ENCODE results near the gene SLC17A2. TPM values are rescaled to one million over a fixed set of nuclear protein-coding genes. Genes with fewer than 3 reads are reported as not detected.

Gene SLC17A2
- total RNA-seq, 2 experiments from 2014 or later: not detected

DNA sequence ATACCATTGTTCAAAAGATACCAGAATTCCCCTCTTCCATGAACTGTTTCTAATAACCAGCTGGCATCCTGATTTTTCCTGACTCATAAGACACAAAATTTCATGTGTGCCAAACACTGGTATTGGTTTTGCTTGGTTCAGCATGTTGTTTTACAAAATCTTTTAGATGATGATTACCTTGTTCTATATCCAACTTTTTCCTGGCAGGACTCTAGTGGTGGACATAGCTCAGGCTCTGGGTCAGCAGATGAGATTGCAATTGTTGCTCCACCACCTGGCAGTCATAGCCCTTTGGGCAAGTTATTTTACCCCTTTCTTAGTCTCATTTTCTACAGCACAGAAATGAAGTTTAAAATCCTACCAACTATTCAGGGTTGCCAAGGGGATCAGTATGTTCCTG, 38.3 kb upstream of the SLC17A2 start:
- H3K4me1 ChIP-seq (ENCODE audit: insufficient read depth, low read length): peaks cover 43% of the 10 kb centered on the region

DNA sequence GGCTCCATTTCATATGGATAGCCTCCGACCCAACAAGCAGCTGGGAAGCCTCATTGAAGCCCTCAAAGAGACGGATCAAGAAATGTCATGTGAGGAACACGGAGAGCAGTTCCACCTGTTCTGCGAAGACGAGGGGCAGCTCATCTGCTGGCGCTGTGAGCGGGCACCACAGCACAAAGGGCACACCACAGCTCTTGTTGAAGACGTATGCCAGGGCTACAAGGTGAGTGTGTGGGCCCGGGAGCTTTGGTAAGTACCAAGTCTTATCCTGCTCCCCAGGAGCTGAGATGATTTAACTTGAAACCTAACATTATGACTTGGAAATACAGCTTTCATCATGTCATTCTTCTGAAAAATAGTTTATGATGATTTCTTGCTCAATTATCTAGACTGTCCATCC, 36.2 kb upstream of the SLC17A2 start:
- DNase-seq (no peak), ATAC-seq (ENCODE audit: poor library complexity) (no peak)
- Mint-ChIP-seq H3K27me3 (no peaks in the 10 kb centered on the region), H3K36me3 (ENCODE audit: low read depth) (peaks cover 86% of the 10 kb centered on the region), H3K4me3 (peak overlapping the region; percentile 77), H3K9me3 (no peaks in the 10 kb centered on the region), H3K27ac (peak overlapping the region; percentile 66), H3K4me1 (ENCODE audit: low read depth) (peaks cover 80% of the 10 kb centered on the region)
- Histone ChIP-seq H3K36me3 (ENCODE audit: insufficient read depth, low read length) (peaks cover 71% of the 10 kb centered on the region), H3K27me3 (ENCODE audit: control insufficient read depth in 1 of 2, insufficient read depth in 2 of 2, low read length in 2 of 2) (no peaks in the 10 kb centered on the region), H3K4me1 (ENCODE audit: insufficient read depth, low read length) (peaks cover 53% of the 10 kb centered on the region), H3K9me3 (ENCODE audit: control insufficient read depth in 1 of 2, insufficient read depth in 1 of 2, low read length in 2 of 2) (no peaks in the 10 kb centered on the region), H3K27ac (ENCODE audit: low read depth in 1 of 2, low read length in 2 of 2) (no peak overlapping the region), H3K4me3 (ENCODE audit: low read length) (peak overlapping the region; percentile 4)
- POLR2A ChIA-PET: interaction anchor here (1.4 to 1.8 kb wide), 2 partner anchors 50 to 54 kb away, joined by 3 to 8 read pairs; a partner anchor contains a TSS
- intact Hi-C loops (cut with DNase I, micrococcal nuclease): no loop called here
- TF ChIP-seq, protein P1, sequence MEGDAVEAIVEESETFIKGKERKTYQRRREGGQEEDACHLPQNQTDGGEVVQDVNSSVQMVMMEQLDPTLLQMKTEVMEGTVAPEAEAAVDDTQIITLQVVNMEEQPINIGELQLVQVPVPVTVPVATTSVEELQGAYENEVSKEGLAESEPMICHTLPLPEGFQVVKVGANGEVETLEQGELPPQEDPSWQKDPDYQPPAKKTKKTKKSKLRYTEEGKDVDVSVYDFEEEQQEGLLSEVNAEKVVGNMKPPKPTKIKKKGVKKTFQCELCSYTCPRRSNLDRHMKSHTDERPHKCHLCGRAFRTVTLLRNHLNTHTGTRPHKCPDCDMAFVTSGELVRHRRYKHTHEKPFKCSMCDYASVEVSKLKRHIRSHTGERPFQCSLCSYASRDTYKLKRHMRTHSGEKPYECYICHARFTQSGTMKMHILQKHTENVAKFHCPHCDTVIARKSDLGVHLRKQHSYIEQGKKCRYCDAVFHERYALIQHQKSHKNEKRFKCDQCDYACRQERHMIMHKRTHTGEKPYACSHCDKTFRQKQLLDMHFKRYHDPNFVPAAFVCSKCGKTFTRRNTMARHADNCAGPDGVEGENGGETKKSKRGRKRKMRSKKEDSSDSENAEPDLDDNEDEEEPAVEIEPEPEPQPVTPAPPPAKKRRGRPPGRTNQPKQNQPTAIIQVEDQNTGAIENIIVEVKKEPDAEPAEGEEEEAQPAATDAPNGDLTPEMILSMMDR (IDR thresholded peaks at IDR 0.05): no peak
- CTCF ChIA-PET: interaction anchor here (1.1 to 5.6 kb wide), 3 partner anchors 26 to 42 kb away, joined by 5 to 38 read pairs (median 6); no protein-coding TSS in a partner anchor

More for the DNA sequence above, 38.3 kb upstream of the SLC17A2 start:
- ChIA-PET POLR2A (interaction anchor here (0.6 to 1.0 kb wide), 2 partner anchors 18 to 24 kb away, joined by 3 read pairs; no protein-coding TSS in a partner anchor), CTCF (interaction anchor here (5.6 kb wide), 1 partner anchor 24 kb away, joined by 38 read pairs; no protein-coding TSS in a partner anchor)
- Histone ChIP-seq H3K27me3 (ENCODE audit: control insufficient read depth in 1 of 2, insufficient read depth in 2 of 2, low read length in 2 of 2) (no peaks in the 10 kb centered on the region), H3K4me3 (ENCODE audit: low read length) (no peak overlapping the region), H3K9me3 (ENCODE audit: control insufficient read depth in 1 of 2, insufficient read depth in 1 of 2, low read length in 2 of 2) (no peaks in the 10 kb centered on the region), H3K36me3 (ENCODE audit: insufficient read depth, low read length) (peaks cover 92% of the 10 kb centered on the region), H3K27ac (ENCODE audit: low read depth in 1 of 2, low read length in 2 of 2) (no peak overlapping the region)
- peaks cover 96% of the 10 kb centered on the region for H3K36me3 Mint-ChIP-seq (ENCODE audit: low read depth)
- H3K27ac Mint-ChIP-seq: peak overlapping the region; percentile 24
- H3K4me1 Mint-ChIP-seq (ENCODE audit: low read depth): peaks cover 74% of the 10 kb centered on the region
- no peak for ATAC-seq (ENCODE audit: poor library complexity)
- intact Hi-C loops (cut with DNase I, micrococcal nuclease): no loop called here
- TF ChIP-seq, protein P1 (IDR thresholded peaks at IDR 0.05): no peak
- no peak for DNase-seq
- no peaks in the 10 kb centered on the region for H3K9me3 Mint-ChIP-seq
- no peaks in the 10 kb centered on the region for H3K27me3 Mint-ChIP-seq
- H3K4me3 Mint-ChIP-seq: peak overlapping the region; percentile 56

DNA sequence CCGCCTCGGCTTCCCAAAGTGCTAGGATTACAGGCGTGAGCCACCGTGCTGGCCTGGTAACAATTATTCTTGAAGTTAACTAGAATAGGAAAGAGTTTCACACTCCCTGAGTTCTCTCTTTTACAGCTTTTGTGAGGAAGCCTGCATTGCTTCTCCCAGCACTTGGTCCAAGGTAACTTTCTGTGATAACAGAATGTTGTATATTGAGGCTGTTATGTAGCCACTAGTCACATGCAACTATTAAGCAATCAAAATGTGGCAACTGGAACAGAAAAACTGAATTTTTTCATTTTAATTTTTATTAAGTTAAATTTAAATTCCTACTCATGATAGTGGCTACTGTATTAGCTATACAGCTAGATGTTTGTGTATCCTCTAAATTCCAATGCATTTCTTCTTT, 34.6 kb upstream of the SLC17A2 start:
- Mint-ChIP-seq H3K36me3 (ENCODE audit: low read depth) (peaks cover 70% of the 10 kb centered on the region), H3K4me3 (peak overlapping the region; percentile 87), H3K27me3 (no peaks in the 10 kb centered on the region), H3K4me1 (ENCODE audit: low read depth) (peaks cover 80% of the 10 kb centered on the region), H3K9me3 (peaks cover 2% of the 10 kb centered on the region), H3K27ac (no peak overlapping the region)
- H3K27me3 ChIP-seq (ENCODE audit: control insufficient read depth in 1 of 2, insufficient read depth in 2 of 2, low read length in 2 of 2): no peaks in the 10 kb centered on the region
- intact Hi-C loops (cut with DNase I, micrococcal nuclease): no loop called here
- TF ChIP-seq, protein P1 (IDR thresholded peaks at IDR 0.05): no peak
- no peak overlapping the region for H3K27ac ChIP-seq (ENCODE audit: low read depth in 1 of 2, low read length in 2 of 2)
- DNase-seq: no peak
- peaks cover 55% of the 10 kb centered on the region for H3K36me3 ChIP-seq (ENCODE audit: insufficient read depth, low read length)
- H3K4me3 ChIP-seq (ENCODE audit: low read length): no peak overlapping the region
- ChIA-PET POLR2A (interaction anchor here (1.0 to 1.7 kb wide), 3 partner anchors 27 to 79 kb away, joined by 3 to 9 read pairs (median 3); a partner anchor contains a TSS), CTCF (interaction anchor here (5.6 kb wide), 1 partner anchor 27 kb away, joined by 38 read pairs; no protein-coding TSS in a partner anchor)
- ATAC-seq (ENCODE audit: poor library complexity): no peak
- no peaks in the 10 kb centered on the region for H3K9me3 ChIP-seq (ENCODE audit: control insufficient read depth in 1 of 2, insufficient read depth in 1 of 2, low read length in 2 of 2)
- peaks cover 70% of the 10 kb centered on the region for H3K4me1 ChIP-seq (ENCODE audit: insufficient read depth, low read length)
